NOMO-1 treated with DMSO at 0.1 percent for 48 hours (cell line): ENCODE data around the gene ATP8A1.
A peak's percentile ranks its signal among the peaks of the same experiment; 100 is the strongest.

Source experiments
- DNase-seq: peaks from one replicate; lab custom pipeline; 2025; ENCODE audit not compliant: unreplicated experiment; lab: John Stamatoyannopoulos, UW

Gene ATP8A1

GRCh38 chr4:42574870-42575430 lies 82.0 kb downstream of the ATP8A1 start:
- no peak for DNase-seq

GRCh38 chr4:42573249-42573648 lies 83.7 kb downstream of the ATP8A1 start:
- DNase-seq = no peak

- no peak for DNase-seq
Measured at GRCh38 chr4:42570221-42570620, 86.7 kb downstream of the ATP8A1 start.

- peak; percentile 59 for DNase-seq
Measured at GRCh38 chr4:42568610-42569207, 88.2 kb downstream of the ATP8A1 start.

GRCh38 chr4:42566835-42567234 lies 90.1 kb downstream of the ATP8A1 start:
- DNase-seq = no peak

- no peak for DNase-seq
Measured at GRCh38 chr4:42562016-42562415, 94.9 kb downstream of the ATP8A1 start.

GRCh38 chr4:42561031-42561430 lies 95.9 kb downstream of the ATP8A1 start:
- no peak for DNase-seq

GRCh38 chr4:42560467-42560861 lies 96.4 kb downstream of the ATP8A1 start:
- no peak for DNase-seq

GRCh38 chr4:42558156-42558555 lies 98.7 kb downstream of the ATP8A1 start:
- no peak for DNase-seq

- DNase-seq = no peak
Measured at GRCh38 chr4:42555828-42556227, 101.1 kb downstream of the ATP8A1 start.

- DNase-seq = no peak
Measured at GRCh38 chr4:42554072-42554471, 102.8 kb downstream of the ATP8A1 start.

- DNase-seq = no peak
Measured at GRCh38 chr4:42549896-42550295, 107.0 kb downstream of the ATP8A1 start.

- DNase-seq = no peak
Measured at GRCh38 chr4:42547805-42548204, 109.1 kb downstream of the ATP8A1 start.

- DNase-seq = no peak
Measured at GRCh38 chr4:42543762-42544161, 113.1 kb downstream of the ATP8A1 start.

- no peak for DNase-seq
Measured at GRCh38 chr4:42543126-42543525, 113.8 kb downstream of the ATP8A1 start.

GRCh38 chr4:42541647-42542046 lies 115.3 kb downstream of the ATP8A1 start:
- no peak for DNase-seq

- DNase-seq = no peak
Measured at GRCh38 chr4:42533042-42533441, 123.9 kb downstream of the ATP8A1 start.

GRCh38 chr4:42531341-42532030 lies 125.4 kb downstream of the ATP8A1 start:
- peak; percentile 3 for DNase-seq

- no peak for DNase-seq
Measured at GRCh38 chr4:42523066-42523718, 133.7 kb downstream of the ATP8A1 start.

GRCh38 chr4:42519803-42520417 lies 137.0 kb downstream of the ATP8A1 start:
- DNase-seq = peak; percentile 51

GRCh38 chr4:42515156-42515884 lies 141.6 kb downstream of the ATP8A1 start:
- no peak for DNase-seq
